ENCODE data around the gene ARHGDIA.

DNA sequence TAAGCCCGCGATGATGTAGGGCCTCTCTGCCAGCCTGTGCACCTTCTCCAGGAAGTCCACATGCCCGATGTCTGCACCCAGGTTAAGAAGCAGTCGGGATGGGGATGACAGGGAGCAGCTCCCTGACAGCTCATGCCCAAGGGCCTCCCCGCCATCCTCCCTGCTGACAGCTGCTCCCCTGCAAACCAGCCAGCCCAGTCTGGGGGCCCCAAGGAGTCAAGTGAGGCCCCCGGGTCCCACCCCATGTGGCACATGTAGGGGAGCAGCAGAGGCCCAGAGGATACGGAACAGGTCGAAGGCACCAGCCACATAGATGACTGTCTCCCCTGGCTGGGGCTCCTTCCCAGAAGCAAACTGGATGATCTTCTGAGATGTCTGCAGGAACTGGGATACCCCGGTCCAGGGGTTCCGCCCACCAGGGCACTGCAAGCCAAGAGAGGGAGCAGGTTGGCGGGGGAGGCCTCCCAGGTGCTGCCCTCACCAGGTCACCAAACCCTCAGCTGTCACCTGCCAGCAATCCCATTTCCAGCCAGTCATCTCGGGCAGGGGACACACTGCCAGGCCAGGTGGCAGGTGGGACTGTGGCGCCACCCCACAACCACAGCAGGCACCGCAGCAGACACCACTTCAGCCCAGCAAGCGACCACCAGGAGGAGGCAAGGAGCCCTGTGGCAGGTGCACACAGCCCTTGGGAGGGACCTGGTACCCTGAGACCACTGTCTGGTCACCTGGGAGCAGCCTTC lies 35.5 kb upstream of the ARHGDIA start:
- TF ChIP-seq, protein P1, sequence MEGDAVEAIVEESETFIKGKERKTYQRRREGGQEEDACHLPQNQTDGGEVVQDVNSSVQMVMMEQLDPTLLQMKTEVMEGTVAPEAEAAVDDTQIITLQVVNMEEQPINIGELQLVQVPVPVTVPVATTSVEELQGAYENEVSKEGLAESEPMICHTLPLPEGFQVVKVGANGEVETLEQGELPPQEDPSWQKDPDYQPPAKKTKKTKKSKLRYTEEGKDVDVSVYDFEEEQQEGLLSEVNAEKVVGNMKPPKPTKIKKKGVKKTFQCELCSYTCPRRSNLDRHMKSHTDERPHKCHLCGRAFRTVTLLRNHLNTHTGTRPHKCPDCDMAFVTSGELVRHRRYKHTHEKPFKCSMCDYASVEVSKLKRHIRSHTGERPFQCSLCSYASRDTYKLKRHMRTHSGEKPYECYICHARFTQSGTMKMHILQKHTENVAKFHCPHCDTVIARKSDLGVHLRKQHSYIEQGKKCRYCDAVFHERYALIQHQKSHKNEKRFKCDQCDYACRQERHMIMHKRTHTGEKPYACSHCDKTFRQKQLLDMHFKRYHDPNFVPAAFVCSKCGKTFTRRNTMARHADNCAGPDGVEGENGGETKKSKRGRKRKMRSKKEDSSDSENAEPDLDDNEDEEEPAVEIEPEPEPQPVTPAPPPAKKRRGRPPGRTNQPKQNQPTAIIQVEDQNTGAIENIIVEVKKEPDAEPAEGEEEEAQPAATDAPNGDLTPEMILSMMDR (IDR thresholded peaks at IDR 0.05): no peak
- TF ChIP-seq POLR2A (IDR thresholded peaks at IDR 0.05): no peak

All from Peyer's patch (tissue), 4 donors.